WTC11 (cell line): ENCODE data around the gene NRXN3. TPM values are rescaled to one million over a fixed set of nuclear protein-coding genes. Genes with fewer than 3 reads are reported as not detected.

Experiments used
- ATAC-seq: fragments of 200-7000 bp; cut with Tn5 transposase; 2 replicates; pipeline ENCODE4 v1.10.0; 2021; ENCODE audit warnings: mild to moderate bottlenecking, moderate library complexity
- CTCF ChIA-PET: fragments of 300-600 bp; sonication (Branson Sonifier 250); formaldehyde crosslinking; loops from one replicate; lab custom pipeline; 2021; ENCODE audit warnings: antibody characterized with exemption; lab: Charles Lee
- POLR2A ChIA-PET: fragments of 350-600 bp; sonication (Branson Sonifier 250); formaldehyde crosslinking; loops from one replicate; lab custom pipeline; 2021; ENCODE audit warnings: antibody characterized with exemption; lab: Charles Lee
- DNase-seq: peaks from one replicate; pipeline ENCODE4 v3.0.0; 2021; ENCODE audit warnings: low spot score
- H3K27ac Mint-ChIP-seq: 2 replicates; pipeline ENCODE4 v1.8.0; 2021; ENCODE audit warnings: mixed read lengths
- H3K27me3 Mint-ChIP-seq: 2 replicates; pipeline ENCODE4 v1.8.0; 2021; ENCODE audit warnings: low read depth, mild to moderate bottlenecking, moderate library complexity, mixed read lengths
- H3K36me3 Mint-ChIP-seq: 2 replicates; pipeline ENCODE4 v1.8.0; 2021; ENCODE audit warnings: mixed read lengths
- H3K4me1 Mint-ChIP-seq: 2 replicates; pipeline ENCODE4 v1.8.0; 2022; ENCODE audit warnings: mixed read lengths
- H3K4me3 Mint-ChIP-seq: 2 replicates; pipeline ENCODE4 v1.8.0; 2021; ENCODE audit warnings: mild to moderate bottlenecking, moderate library complexity, mixed read lengths
- H3K9me3 Mint-ChIP-seq: 2 replicates; pipeline ENCODE4 v1.8.0; 2021; ENCODE audit warnings: mixed read lengths
- ATF1 ChIP-seq: sonication (generic); formaldehyde crosslinking; IDR thresholded peaks from 2 replicates; pipeline ENCODE4 v1.8.1; 2023; ENCODE audit warnings: mild to moderate bottlenecking, moderate library complexity, missing genetic modification reagents
- ATF6 ChIP-seq: sonication (generic); formaldehyde crosslinking; IDR thresholded peaks from 2 replicates; pipeline ENCODE4 v1.8.1; 2023; ENCODE audit warnings: mild to moderate bottlenecking, missing genetic modification reagents
- CREM ChIP-seq: sonication (generic); formaldehyde crosslinking; IDR thresholded peaks from 2 replicates; pipeline ENCODE4 v1.8.1; 2022; ENCODE audit warnings: mild to moderate bottlenecking, missing genetic modification reagents, moderate library complexity
- ESRRA ChIP-seq: sonication (generic); formaldehyde crosslinking; IDR thresholded peaks from 2 replicates; pipeline ENCODE4 v1.8.1; 2022; ENCODE audit warnings: mild to moderate bottlenecking, missing genetic modification reagents, borderline replicate concordance
- FOXP1 ChIP-seq: sonication (generic); formaldehyde crosslinking; IDR thresholded peaks from 2 replicates; pipeline ENCODE4 v1.8.0; 2022; ENCODE audit warnings: missing genetic modification reagents, mild to moderate bottlenecking, moderate library complexity, borderline replicate concordance
- GTF2I ChIP-seq: fragments of 250-450 bp; sonication (Bioruptor Pico); conservative IDR thresholded peaks from 2 replicates; pipeline ENCODE4 v1.4.0; 2021; ENCODE audit warnings: mild to moderate bottlenecking
- MXD4 ChIP-seq: fragments of 250-450 bp; sonication (Bioruptor Pico); IDR thresholded peaks from 2 replicates; pipeline ENCODE4 v1.8.0; 2021; ENCODE audit warnings: mild to moderate bottlenecking, moderate library complexity, borderline replicate concordance
- NR1H2 ChIP-seq: sonication (generic); formaldehyde crosslinking; IDR thresholded peaks from 2 replicates; pipeline ENCODE4 v1.9.0; 2021; ENCODE audit warnings: mild to moderate bottlenecking, moderate library complexity, missing genetic modification reagents
- PREB ChIP-seq: sonication (generic); formaldehyde crosslinking; IDR thresholded peaks from 2 replicates; pipeline ENCODE4 v1.8.1; 2022; ENCODE audit warnings: mild to moderate bottlenecking, missing genetic modification reagents, moderate library complexity, borderline replicate concordance
- RELA ChIP-seq: sonication (generic); formaldehyde crosslinking; IDR thresholded peaks from 2 replicates; pipeline ENCODE4 v1.8.1; 2022; ENCODE audit warnings: missing genetic modification reagents, mild to moderate bottlenecking, borderline replicate concordance
- SMAD3 ChIP-seq: sonication (generic); formaldehyde crosslinking; IDR thresholded peaks from 2 replicates; pipeline ENCODE4 v1.8.0; 2022; ENCODE audit warnings: missing genetic modification reagents, mild to moderate bottlenecking, borderline replicate concordance
- SMAD4 ChIP-seq: sonication (generic); formaldehyde crosslinking; IDR thresholded peaks from 2 replicates; pipeline ENCODE4 v1.8.0; 2022; ENCODE audit warnings: mild to moderate bottlenecking, missing genetic modification reagents
- SOX15 ChIP-seq: fragments of 250-450 bp; sonication (Bioruptor Pico); IDR thresholded peaks from 2 replicates; pipeline ENCODE4 v1.9.0; 2021; ENCODE audit warnings: mild to moderate bottlenecking
- TEAD1 ChIP-seq: sonication (generic); formaldehyde crosslinking; IDR thresholded peaks from 2 replicates; pipeline ENCODE4 v1.8.0; 2022; ENCODE audit warnings: mild to moderate bottlenecking, missing genetic modification reagents
- TEAD4 ChIP-seq: sonication (generic); formaldehyde crosslinking; IDR thresholded peaks from 2 replicates; pipeline ENCODE4 v1.8.0; 2022; ENCODE audit warnings: mild to moderate bottlenecking, missing genetic modification reagents
- TP53 ChIP-seq: sonication (generic); formaldehyde crosslinking; IDR thresholded peaks from 2 replicates; pipeline ENCODE4 v1.8.1; 2023; ENCODE audit warnings: mild to moderate bottlenecking, missing genetic modification reagents
- ZNF232 ChIP-seq: sonication (generic); formaldehyde crosslinking; IDR thresholded peaks from 2 replicates; pipeline ENCODE4 v1.8.0; 2022; ENCODE audit warnings: mild to moderate bottlenecking, missing genetic modification reagents
- ZNF423 ChIP-seq: fragments of 250-450 bp; sonication (Bioruptor Pico); IDR thresholded peaks from 2 replicates; pipeline ENCODE4 v2.1.2; 2022; ENCODE audit warnings: mild to moderate bottlenecking, moderate library complexity
- ZNF532 ChIP-seq: fragments of 250-450 bp; sonication (Bioruptor Pico); IDR thresholded peaks from 2 replicates; pipeline ENCODE4 v1.9.0; 2021; ENCODE audit warnings: mild to moderate bottlenecking, borderline replicate concordance
- total RNA-seq: library from RNA; stranded (reverse); gene quantifications from 3 replicates; pipeline ENCODE4 v1.2.3, GENCODE V29; 2021
- TF ChIP-seq, protein P1 (sequence below): sonication (generic); formaldehyde crosslinking; IDR thresholded peaks from 2 replicates; pipeline ENCODE4 v1.8.0; 2022; ENCODE audit warnings: mild to moderate bottlenecking, missing genetic modification reagents

Gene NRXN3
- total RNA-seq, 1 experiment from 2014 or later, result 3.0 TPM

DNA sequence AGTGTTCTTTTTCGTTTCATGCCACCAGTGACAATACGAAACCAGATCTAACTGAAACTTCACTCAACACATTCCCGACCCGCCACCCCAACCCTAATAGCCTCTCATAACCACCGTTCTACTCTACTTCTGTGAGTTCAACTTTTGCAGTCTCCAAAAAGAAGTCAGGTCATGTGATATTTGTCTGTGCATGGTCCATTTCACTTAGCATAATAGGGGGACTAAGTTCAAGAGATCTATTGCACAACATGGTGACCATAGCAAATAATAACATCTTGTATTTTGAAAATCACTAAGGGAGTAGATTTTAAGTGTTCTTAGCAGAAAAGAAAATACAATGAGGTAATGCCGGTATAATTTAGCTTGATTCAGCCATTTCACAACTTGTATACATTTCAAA lies 1664.7 kb downstream of the NRXN3 start (continued):
- TF ChIP-seq ZNF532, result no peak

- ChIA-PET POLR2A (no interaction called here), CTCF (no interaction called here)
- no peak overlapping the region for H3K27ac Mint-ChIP-seq
- no peaks in the 10 kb centered on the region for H3K27me3 Mint-ChIP-seq
- no peak overlapping the region for H3K4me3 Mint-ChIP-seq
- ATAC-seq (no peak), DNase-seq (no peak)
- H3K9me3 Mint-ChIP-seq, result peaks cover 12% of the 10 kb centered on the region
- peaks cover 3% of the 10 kb centered on the region; the same call in 1 of the 2 replicates for H3K36me3 Mint-ChIP-seq
- TF ChIP-seq CREM (CRISPR knock-in tag) (no peak), SOX15 (CRISPR knock-in tag) (no peak)
- H3K4me1 Mint-ChIP-seq, result no peaks in the 10 kb centered on the region
Observed at GRCh38 chr14:79836577-79836976, 1666.4 kb downstream of the NRXN3 start.

DNA sequence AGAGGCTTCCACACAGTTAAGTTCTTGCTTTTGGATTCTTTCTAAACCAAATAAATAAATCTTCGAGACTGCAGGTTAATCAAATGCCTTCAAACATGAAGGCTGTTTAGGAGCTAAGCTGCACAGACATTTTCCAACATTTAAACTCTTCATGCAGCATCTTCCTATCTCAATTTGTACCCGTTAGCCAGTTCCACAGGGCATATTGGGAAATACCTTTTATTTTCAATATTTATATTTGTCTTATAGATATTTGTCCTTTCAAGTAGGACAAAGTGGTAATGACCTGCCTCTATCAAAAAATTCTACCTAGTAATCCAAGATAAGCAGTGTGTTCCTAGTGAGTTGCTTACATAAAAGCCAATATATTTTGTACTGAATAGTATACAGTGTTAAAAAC lies 1667.5 kb downstream of the NRXN3 start:
- H3K4me1 Mint-ChIP-seq, result no peaks in the 10 kb centered on the region
- no peaks in the 10 kb centered on the region for H3K27me3 Mint-ChIP-seq
- DNase-seq (no peak), ATAC-seq (no peak)
- no peak overlapping the region for H3K27ac Mint-ChIP-seq
- ChIA-PET POLR2A (no interaction called here), CTCF (no interaction called here)
- peaks cover 3% of the 10 kb centered on the region; the same call in 1 of the 2 replicates for H3K36me3 Mint-ChIP-seq
- H3K4me3 Mint-ChIP-seq, result no peak overlapping the region
- TF ChIP-seq SMAD3 (no peak), PREB (CRISPR knock-in tag) (no peak), FOXP1 (no peak), RELA (no peak), SMAD4 (CRISPR knock-in tag) (no peak), NR1H2 (no peak), ZNF232 (CRISPR knock-in tag) (no peak), TEAD4 (CRISPR knock-in tag) (no peak), ATF1 (CRISPR knock-in tag) (no peak), ATF6 (CRISPR knock-in tag) (no peak), ZNF423 (CRISPR knock-in tag) (no peak), TEAD1 (CRISPR knock-in tag) (no peak), MXD4 (CRISPR knock-in tag) (no peak), GTF2I (CRISPR knock-in tag) (no peak), ESRRA (CRISPR knock-in tag) (no peak), TP53 (CRISPR knock-in tag) (no peak)
- TF ChIP-seq, protein P1, sequence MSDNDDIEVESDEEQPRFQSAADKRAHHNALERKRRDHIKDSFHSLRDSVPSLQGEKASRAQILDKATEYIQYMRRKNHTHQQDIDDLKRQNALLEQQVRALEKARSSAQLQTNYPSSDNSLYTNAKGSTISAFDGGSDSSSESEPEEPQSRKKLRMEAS (CRISPR knock-in tag), result no peak
- H3K9me3 Mint-ChIP-seq, result peaks cover 17% of the 10 kb centered on the region
